Fibroblast of upper back skin (primary cell): ENCODE results near the gene WFIKKN2.

Experiments
- DNase-seq: peaks from one replicate; pipeline ENCODE4 v3.0.0-alpha.2; 2013

Gene WFIKKN2

GRCh38 chr17:50881182-50881581 lies 45.8 kb downstream of the WFIKKN2 start:
- no peak for DNase-seq

- peak; percentile 67 for DNase-seq
These were observed 47.5 kb downstream of the WFIKKN2 start for GRCh38 chr17:50882851-50883250.

DNA sequence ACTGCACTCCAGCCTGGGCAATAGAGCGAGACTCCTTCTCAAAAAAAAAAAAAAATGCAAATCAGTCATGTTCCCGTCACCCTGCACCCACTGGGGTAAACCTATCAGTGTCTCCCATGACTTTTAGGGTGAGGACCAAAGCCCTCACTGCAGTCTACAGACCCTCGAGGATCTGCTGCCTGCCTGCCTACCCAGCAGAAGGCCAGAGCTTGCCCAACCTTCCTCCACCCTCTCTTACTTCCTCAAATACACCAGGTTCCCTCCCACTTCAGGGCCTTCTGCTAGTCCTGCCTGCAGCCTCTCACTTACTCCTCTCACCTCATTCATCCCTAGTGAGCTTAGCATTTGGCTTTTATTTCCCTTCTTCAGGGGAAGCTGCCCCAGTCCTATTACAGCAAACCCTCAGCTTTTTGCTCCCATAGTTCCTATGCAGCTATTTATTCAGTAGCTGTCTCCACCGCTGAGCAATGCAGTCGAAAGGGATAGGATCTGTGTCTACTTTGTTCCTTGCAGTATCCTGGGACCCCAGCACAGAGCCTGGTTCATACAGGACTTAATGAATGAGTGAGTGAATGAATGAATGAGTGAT lies 48.6 kb downstream of the WFIKKN2 start:
- no peak for DNase-seq

DNA sequence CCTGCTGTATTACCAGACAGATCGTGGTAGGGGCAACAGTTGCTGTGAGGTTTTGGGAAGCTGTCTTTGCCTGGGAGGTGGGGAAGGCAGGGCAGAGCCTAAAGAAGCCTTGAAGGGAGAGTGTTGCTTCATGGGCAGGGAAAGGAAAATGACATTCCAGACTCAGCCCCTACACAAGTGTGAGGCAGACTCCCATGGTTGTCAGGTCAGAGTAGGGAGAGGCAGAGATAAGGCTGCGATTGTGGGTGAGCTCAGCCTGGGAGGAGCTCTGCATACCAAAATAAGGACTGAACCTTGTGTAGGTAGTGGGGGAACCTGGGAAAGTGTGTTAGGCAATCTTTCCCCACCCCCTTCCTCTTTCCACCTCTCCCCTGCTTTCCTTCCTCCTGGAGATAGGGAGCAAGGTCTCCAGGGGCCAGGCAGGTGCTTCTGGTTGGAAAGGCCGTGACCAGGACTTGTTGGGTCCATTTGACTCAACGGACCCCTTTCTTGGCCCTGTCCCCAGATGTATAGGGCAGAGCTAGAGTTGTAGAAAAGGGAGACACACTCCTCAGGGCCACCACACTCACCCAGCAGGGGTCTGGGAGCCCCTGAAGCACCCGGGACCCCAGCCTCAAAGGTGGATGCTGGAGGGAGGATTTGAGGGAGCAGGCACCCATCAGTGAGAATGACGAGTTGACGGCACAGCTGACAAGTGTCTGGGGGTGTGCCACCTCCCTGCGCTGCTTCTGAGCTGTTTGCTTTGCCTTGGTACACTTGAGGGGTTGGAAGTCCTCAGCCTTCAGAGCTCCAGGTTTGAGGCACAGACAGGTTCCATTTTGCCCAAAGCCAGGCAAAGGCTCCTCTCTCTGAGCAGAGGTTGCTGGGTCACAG lies 49.3 kb downstream of the WFIKKN2 start:
- DNase-seq = no peak

DNA sequence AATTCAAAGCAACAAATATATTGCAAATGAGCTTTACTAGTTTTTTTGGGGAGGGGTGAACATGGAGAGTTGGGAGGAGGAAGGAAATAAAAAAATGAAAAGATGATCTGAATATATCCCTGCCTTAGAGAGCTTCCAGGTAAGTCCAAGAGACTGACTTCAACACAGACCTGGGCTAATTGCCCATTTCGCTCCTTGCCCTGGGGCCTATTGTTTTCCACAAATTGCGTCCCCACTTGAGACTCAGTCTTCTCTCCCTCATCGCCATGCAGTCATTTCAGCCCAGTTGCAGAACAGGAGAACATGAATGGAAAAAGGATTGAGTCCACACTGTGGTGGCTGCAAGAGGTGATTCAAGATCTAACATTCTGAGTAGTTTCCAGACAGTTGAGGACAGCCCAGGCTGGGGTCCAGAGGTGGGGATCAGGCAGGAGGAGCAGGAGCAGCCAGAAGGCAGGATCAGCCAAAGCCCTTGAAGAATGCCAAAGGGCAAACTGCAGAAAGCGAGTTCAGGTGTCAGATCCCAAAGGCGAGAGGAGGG lies 52.4 kb downstream of the WFIKKN2 start:
- DNase-seq = no peak

DNA sequence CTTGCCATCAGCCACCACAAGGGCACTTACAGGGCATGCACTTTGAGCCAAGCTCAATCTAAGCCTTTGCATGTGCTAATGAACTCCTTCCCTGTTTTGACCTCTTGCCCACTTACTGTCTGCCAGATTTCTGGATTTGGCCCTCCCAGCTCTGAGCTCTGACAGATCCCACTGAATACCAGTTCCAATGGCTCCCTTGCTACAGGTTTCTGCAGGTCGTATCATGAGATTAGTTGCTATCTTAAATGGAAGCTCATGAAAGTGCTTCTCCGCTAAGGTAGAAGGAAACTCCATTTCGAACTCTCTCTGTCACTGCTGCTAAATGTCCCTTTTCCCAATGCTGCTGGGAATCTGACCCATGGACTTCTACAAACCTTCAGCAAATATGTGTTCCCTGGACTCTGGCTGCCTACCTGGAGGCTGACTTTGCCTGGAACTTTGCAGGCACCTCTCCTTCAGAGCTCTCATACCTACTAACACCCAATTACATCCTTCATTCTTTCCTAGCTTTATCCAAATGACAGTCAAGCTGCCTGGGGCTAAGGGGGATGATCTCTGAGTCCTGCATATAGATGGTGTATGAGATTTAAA lies 54.2 kb downstream of the WFIKKN2 start:
- no peak for DNase-seq

DNA sequence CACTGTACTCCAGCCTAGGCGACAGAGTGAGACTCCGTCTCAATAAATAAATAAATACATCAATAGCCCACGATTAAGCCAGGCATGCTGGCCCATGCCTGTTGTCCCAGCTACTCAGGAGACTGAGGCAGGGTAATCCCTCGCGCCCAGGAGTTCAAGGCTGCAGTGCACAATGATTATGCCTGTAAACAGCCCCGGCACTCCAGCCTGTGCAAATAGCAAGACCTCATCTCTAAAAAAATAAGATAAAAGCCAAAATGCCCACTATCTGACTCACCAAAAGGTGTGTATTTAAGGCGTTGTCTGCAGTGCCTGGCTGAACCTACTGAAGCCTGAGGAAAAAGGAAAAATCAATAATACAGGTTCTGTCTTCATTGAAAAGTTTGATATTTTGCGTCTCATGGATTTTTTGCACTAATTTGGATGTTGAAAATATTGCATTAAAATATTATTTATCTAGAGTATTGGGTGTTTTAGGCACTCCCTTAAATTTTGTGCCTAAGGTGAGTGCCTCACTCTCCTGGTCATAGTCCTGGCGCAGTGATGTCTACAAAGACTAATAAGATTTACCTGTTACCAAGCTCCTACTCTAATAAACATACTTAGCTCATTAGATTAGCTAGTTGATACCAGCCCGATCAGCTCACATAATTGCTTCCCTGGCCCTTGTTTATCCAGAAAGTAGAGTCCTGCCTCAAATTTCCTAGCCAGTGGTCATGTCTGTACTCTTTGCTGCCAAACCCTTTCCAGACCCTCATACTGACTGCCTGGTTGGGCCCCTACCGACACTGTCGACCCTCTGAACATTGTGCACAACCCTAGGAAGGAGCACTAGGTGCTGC lies 55.5 kb downstream of the WFIKKN2 start:
- DNase-seq = no peak

- DNase-seq = no peak
These were observed 56.2 kb downstream of the WFIKKN2 start for GRCh38 chr17:50891577-50891989.
